IMR-90 (cell line): Measurements from ENCODE around the gene BCAT1.

Experiments
- CTCF ChIP-seq: conservative IDR thresholded peaks from 2 replicates; pipeline ENCODE4 v1.5.1; 2012; ENCODE audit warnings: mild to moderate bottlenecking, low read depth, low read length, improper control_type of control experiment
- MAFK ChIP-seq: IDR thresholded peaks from 2 replicates; pipeline ENCODE4 v1.6.1; 2012; ENCODE audit warnings: low read depth, low read length, improper control_type of control experiment
- RFX5 ChIP-seq: IDR thresholded peaks from 2 replicates; pipeline ENCODE4 v1.8.0; 2012; ENCODE audit warnings: low read depth, mild to moderate bottlenecking, low read length, moderate library complexity
- SMC3 ChIP-seq: fragments of 150-350 bp; IDR thresholded peaks from 2 replicates; pipeline ENCODE4 v1.6.1; 2016; ENCODE audit warnings: low read depth, mild to moderate bottlenecking, antibody characterized with exemption, low read length, moderate library complexity

- TF ChIP-seq MAFK = no peak
- no peak for TF ChIP-seq CTCF
- TF ChIP-seq SMC3 = no peak
- no peak for TF ChIP-seq RFX5
Measured at GRCh38 chr12:24996102-24996797, 47.3 kb upstream of the BCAT1 start.
